NCI-H524 treated with DMSO at 0.1 percent for 48 hours (cell line): Measurements from ENCODE around the gene ZNF507.

Experiments
- DNase-seq: peaks from one replicate; lab custom pipeline; 2025; lab: John Stamatoyannopoulos, UW

Gene ZNF507

DNA sequence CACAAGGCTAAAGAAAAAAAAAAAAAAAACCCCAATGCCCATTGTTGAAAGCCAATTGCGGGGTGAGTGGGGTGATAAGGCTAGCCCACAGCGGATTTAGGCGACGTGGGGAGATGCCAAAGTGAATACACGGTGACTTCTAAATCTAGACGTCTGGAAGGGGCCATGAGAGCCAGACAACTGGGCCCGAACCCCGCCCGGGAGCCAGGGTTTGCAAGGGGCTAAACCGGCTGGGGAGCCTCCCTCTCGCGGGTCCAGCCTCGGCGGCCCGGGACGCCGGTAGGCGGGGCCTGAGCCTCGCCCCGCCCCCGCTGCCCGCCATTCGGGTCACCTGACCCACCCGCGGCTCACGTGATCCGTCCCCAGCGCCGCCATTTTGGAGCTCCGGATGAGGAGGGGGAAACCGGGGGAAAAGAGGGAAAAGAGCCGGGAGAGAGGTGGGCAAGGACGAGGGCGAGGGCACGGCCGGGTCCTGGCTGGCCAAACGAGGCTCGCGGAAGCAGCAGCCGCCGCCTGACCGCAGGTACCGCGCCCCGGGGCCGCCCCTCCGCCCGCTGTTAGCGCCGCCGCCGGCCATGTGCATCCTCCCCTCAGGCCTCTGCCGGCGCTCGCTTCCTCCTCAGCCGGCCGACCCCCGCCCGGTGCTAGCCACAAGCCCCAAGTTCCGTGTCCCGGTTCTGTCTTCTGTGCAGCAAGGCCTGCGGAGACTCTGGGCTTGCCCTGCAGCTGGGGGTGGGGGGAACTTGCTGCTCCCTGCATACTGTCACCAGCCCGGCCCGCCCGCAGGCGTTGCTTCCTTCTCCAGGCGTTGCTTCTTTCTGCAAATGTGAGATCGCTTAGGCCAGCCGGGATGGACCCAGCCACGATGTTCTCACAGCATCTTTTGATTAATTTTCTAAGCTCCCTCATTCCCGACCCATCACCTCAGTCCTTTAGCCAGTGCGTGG, at the start of gene ZNF507:
Gene ZNF507 (plus strand): TSS at position 350 of the 947 bp plus-strand sequence. CDS start 7,221 bp downstream, outside the sequence.
- peak; percentile 4 for DNase-seq

DNA sequence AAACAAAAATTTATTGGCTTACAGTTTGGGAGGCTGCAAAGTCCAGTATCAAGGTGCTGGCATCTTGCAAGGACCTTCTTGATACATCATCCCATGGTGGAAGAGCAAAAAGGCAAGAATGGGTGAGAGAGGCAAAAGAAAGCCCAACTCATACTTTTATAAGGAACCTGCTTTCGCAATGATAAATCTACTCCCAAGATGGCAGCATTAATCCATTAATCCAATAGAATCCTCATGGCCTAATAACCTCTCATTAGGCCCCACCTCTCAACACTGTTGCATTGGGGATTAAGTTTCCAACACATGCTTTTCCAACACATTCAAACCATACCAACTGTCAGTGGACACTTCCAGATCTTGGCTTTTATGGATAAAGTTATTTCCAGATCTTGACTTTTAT, 48.7 kb upstream of the ZNF507 start:
- DNase-seq, result peak; percentile 5

DNA sequence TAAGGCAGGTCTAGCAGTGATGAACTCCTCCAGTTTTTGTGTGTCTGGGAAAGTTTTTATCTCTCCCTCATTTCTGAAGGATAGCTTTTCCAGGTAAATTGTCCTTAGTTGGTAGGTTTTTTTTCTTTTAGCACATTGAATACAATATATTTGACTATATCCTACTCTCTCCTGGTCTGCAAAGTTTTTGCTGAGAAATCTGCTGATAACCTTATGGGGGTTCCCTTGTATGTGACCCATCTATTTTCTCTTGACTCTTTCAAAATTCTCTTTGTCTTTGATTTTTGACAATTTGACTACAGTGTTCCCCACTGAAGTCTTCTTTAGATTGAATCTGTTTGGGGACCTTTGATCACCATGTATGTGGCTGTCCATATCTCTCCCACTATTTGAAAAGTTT, 42.6 kb upstream of the ZNF507 start:
- DNase-seq, result no peak

DNA sequence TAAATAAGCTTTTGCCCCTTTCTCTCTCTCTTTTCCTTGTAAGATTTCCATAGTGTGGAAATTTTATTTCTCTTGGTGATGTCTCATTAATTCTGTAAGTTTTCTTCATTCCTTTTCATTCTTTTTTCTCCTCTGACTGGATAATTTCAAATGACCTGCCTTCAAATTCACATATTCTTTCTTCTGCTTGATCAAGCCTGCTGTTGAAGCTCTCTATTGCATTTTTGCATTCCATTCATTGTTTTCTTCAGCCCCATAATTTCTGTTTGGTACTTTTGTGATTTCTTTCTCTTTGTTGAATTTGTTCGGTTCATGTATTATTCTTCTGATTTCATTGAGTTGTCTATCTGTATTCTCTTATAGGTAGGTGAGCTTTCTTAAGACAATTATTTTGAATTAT, 42.2 kb upstream of the ZNF507 start:
- no peak for DNase-seq

DNA sequence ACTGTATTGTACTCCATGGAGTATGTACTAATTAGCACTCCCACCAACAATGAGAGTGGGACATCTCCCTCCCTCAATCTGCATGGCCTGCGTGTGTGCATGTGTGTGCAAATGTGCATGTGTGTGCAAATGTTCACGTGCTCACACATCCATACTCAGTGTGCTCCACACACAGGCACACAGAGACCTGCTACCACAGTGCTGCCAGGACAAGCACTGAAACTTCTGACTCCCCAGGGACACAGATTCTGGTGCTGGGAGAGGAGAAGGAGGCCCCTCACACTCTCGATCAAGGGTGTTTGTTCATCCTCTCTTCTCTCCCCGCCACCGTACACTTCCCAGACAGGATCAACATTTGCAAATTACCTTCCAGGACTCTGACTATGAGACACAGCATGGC, 37.8 kb upstream of the ZNF507 start:
- no peak for DNase-seq

DNA sequence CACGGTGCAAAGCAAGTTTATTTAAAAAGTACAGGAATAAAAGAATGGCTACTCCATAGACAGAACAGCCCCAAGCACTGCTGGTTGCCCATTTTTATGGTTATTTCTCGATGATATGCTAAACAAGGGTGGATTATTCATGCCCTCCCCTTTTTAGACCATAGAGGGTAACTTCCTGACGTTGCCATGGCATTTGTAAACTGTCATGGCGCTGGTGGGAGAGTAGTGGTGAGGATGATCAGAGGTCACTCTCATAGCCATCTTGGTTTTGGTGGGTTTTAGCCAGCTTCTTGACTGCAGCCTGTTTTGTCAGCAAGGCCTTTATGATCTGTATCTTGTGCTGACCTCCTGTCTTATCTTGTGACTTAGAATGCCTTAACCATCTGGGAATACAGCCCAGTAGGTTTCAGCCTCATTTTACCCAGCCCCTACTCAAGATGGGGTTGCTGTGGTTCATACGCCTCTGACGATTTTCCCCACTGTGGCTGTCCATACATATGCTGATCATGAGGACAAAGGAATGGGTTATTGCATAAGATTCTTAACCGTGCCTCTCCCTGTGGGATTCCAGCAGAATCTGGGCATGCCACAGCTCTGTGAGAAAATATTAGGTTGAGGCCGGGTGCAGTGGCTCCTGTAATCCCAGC, 36.9 kb upstream of the ZNF507 start:
- no peak for DNase-seq

DNA sequence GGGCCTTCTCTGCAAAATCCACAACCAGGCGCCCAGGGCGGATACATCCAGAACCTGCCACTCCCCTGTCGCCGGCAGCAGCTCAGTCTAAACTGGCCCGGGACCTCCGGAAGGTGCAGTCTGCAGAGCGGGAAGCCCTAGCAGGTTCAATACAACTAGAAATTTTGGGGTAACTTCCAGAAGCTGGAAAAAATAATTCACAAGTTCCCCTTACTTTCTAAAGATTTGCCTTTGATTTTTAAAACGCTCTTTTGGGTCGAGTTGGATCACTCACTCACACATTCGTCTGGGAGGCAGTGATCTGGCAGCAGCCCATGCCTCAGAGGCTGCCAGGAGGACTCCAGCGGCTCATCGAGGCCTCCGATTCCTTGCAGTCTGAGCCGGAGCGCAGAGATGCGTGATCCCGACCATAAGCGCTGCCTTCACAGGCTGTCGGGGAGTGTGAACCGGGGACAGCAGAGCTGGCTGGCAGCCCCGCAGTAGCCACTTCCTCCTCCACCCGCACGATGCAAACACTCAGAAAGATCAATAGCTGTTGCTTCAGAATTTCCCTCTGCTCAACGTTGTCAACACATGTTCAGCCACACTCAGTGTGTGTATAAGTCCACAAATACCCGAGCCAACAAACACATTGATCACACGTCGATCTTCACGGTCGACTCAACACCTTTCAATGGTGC, 35.6 kb upstream of the ZNF507 start:
- no peak for DNase-seq

DNA sequence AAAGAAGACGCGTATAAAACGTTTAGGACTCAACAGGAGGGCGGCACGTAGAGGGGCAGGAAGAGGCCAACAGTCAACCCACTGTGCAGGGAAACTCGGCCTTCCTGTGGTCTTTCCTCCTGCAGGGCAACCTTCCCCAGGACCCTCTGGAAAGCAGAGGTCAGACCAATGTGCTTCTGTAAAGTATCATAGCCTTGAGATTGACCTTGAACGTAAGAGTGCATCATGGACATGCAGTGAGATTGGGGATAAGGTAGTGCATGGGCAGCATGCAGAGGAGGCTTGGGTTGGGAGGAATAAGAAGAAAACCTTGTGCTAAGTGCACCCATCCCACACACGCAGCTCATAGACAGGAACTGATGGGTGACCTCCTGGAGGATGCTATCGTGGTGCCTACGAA, 34.0 kb upstream of the ZNF507 start:
- no peak for DNase-seq

DNA sequence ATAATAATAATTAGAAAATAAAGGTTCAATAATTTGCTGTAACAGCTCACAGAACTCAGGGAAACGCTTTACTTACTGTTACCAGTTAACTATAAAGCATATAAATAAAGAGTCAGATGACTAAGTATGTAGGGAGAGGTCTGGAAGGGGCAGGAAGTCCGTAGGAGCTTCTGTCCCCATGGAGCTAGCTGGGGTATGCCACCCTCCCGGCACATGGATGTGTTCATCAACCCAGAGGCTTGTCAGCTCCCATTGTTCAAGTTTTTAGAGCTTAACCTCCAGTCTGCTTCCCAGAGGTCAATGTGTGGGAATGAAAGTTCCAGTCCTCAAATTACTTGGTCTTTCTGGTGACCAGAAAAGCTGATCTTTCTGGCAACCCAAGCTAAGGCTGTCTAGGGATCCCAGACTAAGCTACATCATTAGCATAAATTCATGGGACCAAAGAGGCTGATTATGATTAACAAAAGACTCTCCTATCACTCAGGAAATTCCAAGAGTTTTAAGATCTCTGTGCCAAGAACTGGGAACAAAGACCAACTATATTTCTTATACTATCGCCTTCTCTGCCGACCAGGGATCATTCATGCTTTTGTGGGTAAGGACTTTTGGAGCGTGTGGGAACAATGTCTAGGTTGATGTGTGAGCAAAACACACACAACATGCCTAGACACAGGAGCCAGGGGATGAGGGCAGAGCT, 31.7 kb upstream of the ZNF507 start:
- DNase-seq, result no peak

DNA sequence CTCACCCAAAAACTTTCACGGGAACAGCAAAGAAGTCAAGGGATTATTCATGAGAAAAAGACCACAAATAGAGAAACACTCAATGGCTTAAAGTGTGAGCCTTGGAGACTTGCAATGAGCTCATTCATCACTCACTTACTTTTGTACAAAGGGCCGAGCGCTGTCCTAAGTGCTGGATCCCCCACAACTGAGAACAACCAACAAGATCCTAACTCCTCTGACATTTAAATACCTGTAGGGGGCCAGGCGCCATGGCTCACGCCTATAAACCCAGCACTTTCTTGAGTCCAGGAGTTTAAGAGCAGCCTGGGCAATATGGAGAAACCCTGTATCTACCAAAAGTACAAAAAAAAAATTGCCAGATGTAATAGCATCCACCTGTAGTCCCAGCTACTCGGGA, 29.4 kb upstream of the ZNF507 start:
- no peak for DNase-seq

DNA sequence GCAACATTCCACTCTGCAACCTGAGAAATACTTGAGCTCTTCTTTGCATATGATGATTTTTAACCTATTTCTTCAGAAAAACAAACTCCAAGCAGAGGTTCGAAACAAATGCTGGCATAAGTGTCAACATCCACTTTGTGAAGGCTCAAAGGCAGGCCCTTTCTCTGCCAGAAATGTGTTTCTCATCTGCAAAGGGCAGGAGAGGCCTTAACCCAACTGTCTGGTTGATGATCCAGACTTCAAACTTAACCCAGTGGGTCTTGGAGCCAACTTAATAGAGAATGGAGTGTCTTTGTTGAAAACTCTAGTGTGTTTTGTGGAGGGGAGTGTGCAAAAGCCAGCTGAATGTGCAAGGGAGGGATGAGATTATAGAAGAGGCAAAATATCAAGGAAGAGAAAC, 28.3 kb upstream of the ZNF507 start:
- DNase-seq, result no peak

DNA sequence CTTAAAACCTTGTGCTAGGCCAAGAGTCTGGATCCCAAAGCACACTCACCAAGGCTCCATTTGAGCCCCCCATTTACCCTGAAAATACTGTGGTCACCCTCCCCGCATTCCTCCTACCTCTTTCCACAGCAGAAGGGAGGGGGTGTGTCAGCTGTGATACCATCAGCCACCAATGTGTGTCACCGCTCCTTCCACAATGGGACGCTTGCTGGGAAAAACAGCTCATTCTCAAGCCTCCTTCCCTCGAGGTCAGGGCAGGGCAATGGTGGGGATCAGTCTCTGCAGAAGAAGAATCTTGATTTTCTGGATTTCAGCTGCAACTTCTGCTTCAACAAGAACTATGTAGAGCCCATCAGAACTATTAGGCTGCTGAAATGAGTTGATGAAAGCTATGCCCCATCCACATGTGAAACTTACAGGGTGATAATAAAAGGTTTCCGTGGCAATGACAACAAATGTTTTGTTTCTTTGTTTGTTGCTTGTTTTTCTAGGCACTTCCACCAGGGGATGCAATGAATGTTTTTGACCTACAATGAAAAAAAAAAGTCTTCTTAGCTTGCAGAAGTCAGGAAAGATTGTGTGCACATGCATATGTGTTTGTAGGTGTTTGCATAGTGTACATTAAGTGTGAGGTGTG, 26.4 kb upstream of the ZNF507 start:
- DNase-seq, result no peak

DNA sequence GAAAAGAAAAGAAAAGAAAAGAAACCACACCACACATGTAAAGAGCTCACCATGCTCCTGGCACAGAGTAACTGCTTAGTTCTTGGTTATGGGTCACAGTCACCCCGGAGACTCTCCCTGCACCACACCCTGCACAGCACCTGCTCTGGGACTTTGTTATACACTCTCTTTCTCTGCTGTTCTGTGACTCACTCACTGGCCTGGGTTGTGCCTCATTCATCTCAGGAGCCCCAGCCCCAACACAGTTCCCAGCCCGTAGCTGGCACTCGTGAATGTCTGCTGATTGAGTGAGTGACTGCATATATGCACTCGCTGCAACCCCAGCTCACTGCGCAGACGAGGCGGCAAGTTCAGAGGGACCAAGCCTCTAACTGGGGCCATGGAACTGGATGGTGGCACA, 22.9 kb upstream of the ZNF507 start:
- DNase-seq, result no peak

DNA sequence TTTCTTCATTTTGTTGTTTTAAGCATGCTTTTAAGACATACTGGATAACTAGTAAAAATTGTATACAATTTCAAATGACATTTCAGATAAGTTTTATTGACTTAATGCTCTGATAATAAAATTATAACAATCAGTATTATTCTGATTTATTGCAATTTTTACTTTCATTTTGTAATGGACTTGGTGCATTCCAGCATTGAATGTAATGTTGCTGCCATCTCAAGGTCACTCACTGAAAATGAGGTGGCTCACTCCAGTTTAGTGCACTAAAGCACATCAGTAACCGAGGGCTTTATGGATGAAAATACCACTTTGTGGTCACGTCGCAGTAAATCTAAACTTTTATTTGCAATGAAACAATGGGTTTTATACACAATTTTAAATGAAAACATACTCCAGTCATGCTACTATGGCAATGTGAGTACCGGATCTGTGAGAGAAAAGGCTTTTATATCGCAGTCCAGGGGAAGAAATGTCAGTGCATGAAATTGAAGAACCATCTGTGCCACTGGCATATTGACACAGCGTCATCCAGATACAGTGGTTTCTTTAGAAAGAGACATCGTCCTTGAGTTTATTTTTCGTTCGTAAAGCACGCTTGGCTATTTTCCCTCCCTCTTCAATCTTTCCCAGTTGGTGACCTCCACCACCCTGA, 20.7 kb upstream of the ZNF507 start:
- no peak for DNase-seq

DNA sequence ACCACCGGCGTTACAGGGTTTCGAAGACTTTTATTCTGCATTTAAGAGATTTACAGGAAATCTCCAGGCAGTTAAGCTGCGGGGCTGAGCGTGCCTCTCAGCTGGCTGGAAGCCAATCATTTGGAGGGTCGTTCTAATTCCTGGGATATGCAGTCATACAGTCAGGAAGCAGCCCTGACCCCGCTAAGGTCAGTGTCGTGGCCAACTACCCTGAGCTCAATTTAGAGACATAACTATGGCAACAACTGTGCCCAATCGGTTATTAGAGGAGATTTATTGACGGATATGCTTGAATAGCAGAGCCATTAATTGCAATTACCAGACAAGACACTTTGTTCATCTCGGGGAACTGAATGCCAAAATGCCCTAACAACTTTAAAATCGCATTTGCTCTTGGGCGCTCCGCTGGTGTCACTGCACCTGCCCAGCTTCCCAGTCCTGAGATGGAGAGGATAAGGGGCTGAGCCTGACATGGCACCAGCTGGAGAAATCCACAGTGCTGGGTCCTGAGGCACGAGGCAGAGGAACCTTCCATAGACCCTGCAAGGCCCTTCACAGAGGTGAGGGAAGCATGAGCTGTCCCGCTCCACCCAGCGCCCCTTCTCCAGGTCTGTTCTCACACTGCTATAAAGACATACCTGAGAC, 15.1 kb upstream of the ZNF507 start:
- DNase-seq, result no peak

DNA sequence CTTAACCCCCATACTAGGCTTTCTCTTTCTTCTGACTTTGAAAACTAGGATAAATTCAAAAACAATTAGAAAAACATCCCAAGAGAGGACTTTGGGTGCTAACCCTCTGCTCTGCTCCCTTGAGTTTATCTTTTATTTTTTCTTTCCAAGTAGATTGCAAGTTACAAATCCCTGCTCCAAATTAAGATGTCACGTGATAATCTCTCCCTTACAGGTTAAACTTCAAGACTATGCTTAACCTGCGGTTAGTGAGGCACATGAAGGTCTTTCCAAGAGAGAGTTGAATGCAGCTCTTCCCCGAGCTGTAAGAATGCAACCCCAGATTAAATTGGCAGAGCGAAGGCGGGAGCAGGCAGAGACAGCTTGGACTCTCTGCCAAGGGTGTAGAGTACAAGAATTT, 12.2 kb upstream of the ZNF507 start:
- DNase-seq, result no peak

DNA sequence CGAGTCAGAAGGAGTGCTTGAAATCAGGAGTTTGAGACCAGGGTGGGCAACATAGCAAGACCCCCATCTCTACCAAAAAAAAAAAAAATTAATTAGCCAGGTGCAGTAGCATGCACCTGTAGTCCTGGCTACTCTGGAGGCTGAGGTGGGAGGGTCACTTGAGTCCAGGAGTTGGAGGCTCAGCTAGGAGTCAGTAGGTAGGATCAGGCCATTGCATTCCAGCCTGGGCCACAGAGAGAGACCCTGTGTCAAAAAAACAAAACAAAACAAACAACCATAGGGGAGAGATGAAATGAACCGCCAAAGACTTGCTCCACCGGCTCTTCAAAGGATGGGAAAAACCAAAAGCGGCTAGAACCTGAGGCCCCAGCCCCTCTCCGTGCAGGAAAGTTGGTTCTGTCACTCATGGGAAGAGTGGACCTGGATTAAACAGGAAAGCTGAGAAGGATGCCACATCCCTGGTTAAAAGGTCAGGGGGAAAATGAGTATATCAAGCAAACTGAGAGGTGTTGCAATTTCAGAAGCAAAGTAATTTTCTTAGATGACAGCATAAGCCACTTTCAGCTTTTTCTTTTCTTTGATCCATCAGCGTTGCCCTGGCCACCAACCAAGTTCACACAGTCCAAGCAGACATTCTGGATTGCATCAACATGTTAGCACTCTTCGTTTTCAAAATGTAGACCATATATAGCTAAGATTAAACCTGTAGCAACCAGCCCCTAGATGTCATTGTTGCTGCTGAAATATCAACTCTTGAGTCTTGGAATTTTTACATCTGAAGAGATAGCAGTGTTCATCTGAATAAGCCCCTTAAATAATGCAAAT, 8.9 kb upstream of the ZNF507 start:
- DNase-seq, result no peak

DNA sequence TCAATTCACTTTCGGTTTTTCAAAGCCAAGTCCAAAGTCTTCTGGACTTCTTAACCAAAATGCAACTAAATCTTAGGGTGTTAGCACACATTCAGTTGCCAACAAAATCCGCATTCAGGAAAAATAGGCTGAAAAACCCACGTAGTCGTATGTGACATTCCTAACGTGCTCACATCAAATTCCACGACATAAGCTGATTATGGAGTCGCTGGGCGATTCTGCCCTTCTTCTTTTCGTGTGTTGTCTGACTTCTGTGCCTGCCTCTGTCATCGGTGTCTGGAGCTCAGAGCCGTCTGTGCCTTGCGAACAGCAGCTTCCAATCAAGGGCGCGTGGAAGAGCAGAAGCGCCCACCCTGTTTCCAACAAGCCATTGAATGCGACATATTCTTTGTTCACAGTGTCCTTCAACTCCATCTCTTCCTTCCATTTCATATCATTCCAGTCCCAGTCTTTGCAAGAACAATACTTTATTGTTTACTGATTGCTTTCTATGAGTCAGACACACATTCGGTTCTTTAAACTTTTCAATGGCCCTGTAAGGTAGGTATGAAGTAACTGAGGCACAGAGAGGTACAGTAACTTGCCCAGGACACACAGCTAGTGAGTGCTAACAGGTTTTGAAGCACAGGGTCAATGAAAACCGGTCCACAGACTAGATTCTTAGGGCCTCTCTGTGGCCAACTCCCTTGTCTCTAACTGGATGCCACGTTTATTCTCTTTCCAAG, 8.2 kb upstream of the ZNF507 start:
- no peak for DNase-seq

DNA sequence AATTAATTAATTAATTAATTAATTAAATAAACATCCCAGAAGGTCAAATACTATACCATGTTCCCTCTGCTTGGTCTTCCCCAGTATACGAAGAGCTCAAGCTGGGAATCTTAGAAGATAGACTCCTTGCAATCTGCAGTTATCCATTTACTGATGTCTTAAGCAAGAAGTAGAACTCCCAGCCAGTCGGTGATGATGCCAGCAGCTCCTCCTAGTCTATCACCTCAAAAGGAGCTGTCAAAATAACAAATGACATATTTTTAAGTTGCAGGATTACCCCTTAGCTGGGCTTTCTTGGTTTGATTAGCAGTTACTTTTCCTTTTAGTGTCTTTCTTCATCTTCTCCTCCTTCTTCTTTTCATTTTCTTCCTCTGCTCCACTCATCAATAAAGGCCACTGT, 6.0 kb upstream of the ZNF507 start:
- no peak for DNase-seq
